HEK293 (cell line): ENCODE data around the gene UBE2J2.

Experiments used
- BCL11A ChIP-seq: fragments of 450-650 bp; formaldehyde crosslinking; IDR thresholded peaks from 2 replicates; pipeline ENCODE4 v1.5.1; 2016; ENCODE audit warnings: low read depth, missing biosample characterization, missing genetic modification characterization
- FEZF1 ChIP-seq: fragments of 450-650 bp; formaldehyde crosslinking; IDR thresholded peaks from 2 replicates; pipeline ENCODE4 v1.5.1; 2016; ENCODE audit warnings: missing biosample characterization, missing genetic modification characterization
- GLIS1 ChIP-seq: fragments of 450-650 bp; formaldehyde crosslinking; IDR thresholded peaks from 2 replicates; pipeline ENCODE4 v1.5.1; 2016; ENCODE audit warnings: missing biosample characterization, missing genetic modification characterization
- HOXD13 ChIP-seq: sonication (generic); formaldehyde crosslinking; IDR thresholded peaks from 2 replicates; pipeline ENCODE4 v1.8.0; 2022; ENCODE audit warnings: missing genetic modification reagents, borderline replicate concordance
- KLF1 ChIP-seq: fragments of 450-650 bp; formaldehyde crosslinking; IDR thresholded peaks from 2 replicates; pipeline ENCODE4 v1.5.1; 2016; ENCODE audit warnings: missing biosample characterization, missing genetic modification characterization
- PRDM1 ChIP-seq: fragments of 450-650 bp; formaldehyde crosslinking; IDR thresholded peaks from 2 replicates; pipeline ENCODE4; 2016; ENCODE audit warnings: missing biosample characterization, missing genetic modification characterization
- SALL2 ChIP-seq: fragments of 450-650 bp; formaldehyde crosslinking; IDR thresholded peaks from 2 replicates; pipeline ENCODE4 v1.5.0; 2017; ENCODE audit warnings: missing biosample characterization, mild to moderate bottlenecking, missing genetic modification characterization, borderline replicate concordance
- SETDB1 ChIP-seq: IDR thresholded peaks from one replicate; pipeline ENCODE4 v1.6.1; 2017; ENCODE audit warnings: mild to moderate bottlenecking, low read length, moderate library complexity, mixed read lengths; ENCODE audit not compliant: insufficient read length
- ZNF138 ChIP-seq: fragments of 450-650 bp; formaldehyde crosslinking; IDR thresholded peaks from 2 replicates; pipeline ENCODE4 v1.5.1; 2016; ENCODE audit warnings: missing biosample characterization, missing genetic modification characterization, borderline replicate concordance
- ZNF155 ChIP-seq: fragments of 450-650 bp; formaldehyde crosslinking; IDR thresholded peaks from 2 replicates; pipeline ENCODE4 v1.5.1; 2016; ENCODE audit warnings: missing biosample characterization, missing genetic modification characterization
- ZNF169 ChIP-seq: fragments of 450-650 bp; formaldehyde crosslinking; IDR thresholded peaks from 2 replicates; pipeline ENCODE4 v1.5.1; 2016; ENCODE audit warnings: missing biosample characterization, missing genetic modification characterization
- ZNF239 ChIP-seq: fragments of 450-650 bp; formaldehyde crosslinking; IDR thresholded peaks from 2 replicates; pipeline ENCODE4 v1.5.1; 2016; ENCODE audit warnings: missing biosample characterization, missing genetic modification characterization
- ZNF341 ChIP-seq: fragments of 450-650 bp; formaldehyde crosslinking; IDR thresholded peaks from 2 replicates; pipeline ENCODE4; 2016; ENCODE audit warnings: low read depth, missing biosample characterization, missing genetic modification characterization
- ZNF354C ChIP-seq: fragments of 450-650 bp; formaldehyde crosslinking; IDR thresholded peaks from 2 replicates; pipeline ENCODE4 v1.5.1; 2016; ENCODE audit warnings: missing biosample characterization, missing genetic modification characterization, low read depth, borderline replicate concordance
- ZNF37A ChIP-seq: fragments of 450-650 bp; IDR thresholded peaks from 2 replicates; pipeline ENCODE4 v1.5.1; 2018; ENCODE audit warnings: missing biosample characterization, missing genetic modification characterization
- ZNF548 ChIP-seq: fragments of 450-650 bp; formaldehyde crosslinking; IDR thresholded peaks from 2 replicates; pipeline ENCODE4 v1.5.1; 2016; ENCODE audit warnings: missing biosample characterization, missing genetic modification characterization
- ZNF677 ChIP-seq: fragments of 450-650 bp; IDR thresholded peaks from 2 replicates; pipeline ENCODE4 v1.5.0; 2018; ENCODE audit warnings: missing biosample characterization, mild to moderate bottlenecking, missing genetic modification characterization, moderate library complexity
- ZNF76 ChIP-seq: fragments of 450-650 bp; formaldehyde crosslinking; IDR thresholded peaks from 2 replicates; pipeline ENCODE4; 2016; ENCODE audit warnings: low read depth, missing biosample characterization, missing genetic modification characterization, borderline replicate concordance
- ZNF768 ChIP-seq: fragments of 450-650 bp; formaldehyde crosslinking; IDR thresholded peaks from 2 replicates; pipeline ENCODE4 v1.5.1; 2018; ENCODE audit warnings: missing biosample characterization, mild to moderate bottlenecking, missing genetic modification characterization
- TF ChIP-seq, protein P1 (sequence below): fragments of 450-650 bp; formaldehyde crosslinking; conservative IDR thresholded peaks from 2 replicates; pipeline ENCODE4 v1.5.1; 2016; ENCODE audit warnings: low read depth, missing biosample characterization, missing genetic modification characterization
- TF ChIP-seq, protein P2 (sequence below): fragments of 450-650 bp; formaldehyde crosslinking; IDR thresholded peaks from 2 replicates; pipeline ENCODE4 v1.5.1; 2016; ENCODE audit warnings: missing biosample characterization, missing genetic modification characterization
- TF ChIP-seq, protein P3 (sequence below): fragments of 450-650 bp; formaldehyde crosslinking; IDR thresholded peaks from 2 replicates; pipeline ENCODE4 v1.5.1; 2017; ENCODE audit warnings: missing biosample characterization, missing genetic modification characterization
- TF ChIP-seq, protein P4 (sequence below): fragments of 450-650 bp; formaldehyde crosslinking; IDR thresholded peaks from 2 replicates; pipeline ENCODE4 v1.5.1; 2016; ENCODE audit warnings: missing biosample characterization, missing genetic modification characterization, low read depth
- TF ChIP-seq, protein P5 (sequence below): fragments of 450-650 bp; formaldehyde crosslinking; IDR thresholded peaks from 2 replicates; pipeline ENCODE4 v1.5.1; 2016; ENCODE audit warnings: missing biosample characterization, missing genetic modification characterization
- TF ChIP-seq, protein P6 (sequence below): fragments of 450-650 bp; formaldehyde crosslinking; IDR thresholded peaks from 2 replicates; pipeline ENCODE4 v1.5.0; 2017; ENCODE audit warnings: missing biosample characterization, missing genetic modification characterization, borderline replicate concordance

Gene UBE2J2

DNA sequence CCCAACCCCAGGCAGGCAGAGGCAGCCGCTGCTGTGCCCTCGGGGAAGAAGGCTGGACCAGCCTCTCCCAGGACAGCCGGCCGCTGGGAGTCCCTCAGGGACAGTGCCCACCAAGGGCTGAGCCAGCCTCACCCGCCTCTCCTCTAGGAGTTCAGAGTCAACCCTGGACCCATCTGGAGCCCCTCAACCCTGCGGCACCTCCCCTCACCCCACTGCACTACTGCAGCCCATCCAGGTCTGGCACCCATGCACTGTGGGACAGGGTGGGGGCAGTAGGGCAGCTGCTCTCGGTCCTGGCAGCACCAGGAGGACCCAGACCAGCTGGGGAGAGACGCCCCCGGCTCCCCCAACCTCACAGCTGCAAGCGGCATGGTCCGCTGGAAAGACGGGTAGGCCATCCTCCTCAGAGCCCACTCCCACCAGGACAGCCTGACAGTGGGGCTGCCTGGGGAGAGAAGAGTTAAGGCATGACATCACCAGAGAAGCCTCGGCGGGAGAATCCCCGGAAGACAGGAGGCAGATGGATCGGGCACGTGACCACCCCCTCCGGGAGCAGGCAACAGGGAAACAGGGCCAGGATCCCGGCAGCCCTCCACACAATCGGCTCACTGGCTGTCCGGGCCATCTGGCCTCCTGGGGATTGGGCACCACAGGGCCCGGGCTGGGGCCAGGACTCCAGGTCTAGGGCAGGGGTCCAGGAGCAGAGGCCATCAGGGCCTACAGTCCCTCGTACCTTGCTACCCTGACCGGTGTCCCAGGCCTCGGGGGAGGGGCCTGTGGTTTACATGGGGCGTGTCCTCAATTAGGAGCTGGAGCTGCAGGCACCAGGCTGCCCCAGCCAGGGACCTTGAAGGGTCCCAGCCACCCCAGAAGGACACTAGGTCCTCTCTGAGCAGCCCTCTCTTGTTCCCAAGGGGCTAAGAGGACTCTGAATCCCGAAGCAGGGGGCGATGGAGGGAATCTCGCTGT lies 31.0 kb upstream of the UBE2J2 start (continued):
- TF ChIP-seq FEZF1 (tag by site-specific recombination): no peak
- no peak for TF ChIP-seq ZNF138
- TF ChIP-seq SETDB1: peak; percentile 16
- TF ChIP-seq ZNF677: no peak
- TF ChIP-seq, protein P1, sequence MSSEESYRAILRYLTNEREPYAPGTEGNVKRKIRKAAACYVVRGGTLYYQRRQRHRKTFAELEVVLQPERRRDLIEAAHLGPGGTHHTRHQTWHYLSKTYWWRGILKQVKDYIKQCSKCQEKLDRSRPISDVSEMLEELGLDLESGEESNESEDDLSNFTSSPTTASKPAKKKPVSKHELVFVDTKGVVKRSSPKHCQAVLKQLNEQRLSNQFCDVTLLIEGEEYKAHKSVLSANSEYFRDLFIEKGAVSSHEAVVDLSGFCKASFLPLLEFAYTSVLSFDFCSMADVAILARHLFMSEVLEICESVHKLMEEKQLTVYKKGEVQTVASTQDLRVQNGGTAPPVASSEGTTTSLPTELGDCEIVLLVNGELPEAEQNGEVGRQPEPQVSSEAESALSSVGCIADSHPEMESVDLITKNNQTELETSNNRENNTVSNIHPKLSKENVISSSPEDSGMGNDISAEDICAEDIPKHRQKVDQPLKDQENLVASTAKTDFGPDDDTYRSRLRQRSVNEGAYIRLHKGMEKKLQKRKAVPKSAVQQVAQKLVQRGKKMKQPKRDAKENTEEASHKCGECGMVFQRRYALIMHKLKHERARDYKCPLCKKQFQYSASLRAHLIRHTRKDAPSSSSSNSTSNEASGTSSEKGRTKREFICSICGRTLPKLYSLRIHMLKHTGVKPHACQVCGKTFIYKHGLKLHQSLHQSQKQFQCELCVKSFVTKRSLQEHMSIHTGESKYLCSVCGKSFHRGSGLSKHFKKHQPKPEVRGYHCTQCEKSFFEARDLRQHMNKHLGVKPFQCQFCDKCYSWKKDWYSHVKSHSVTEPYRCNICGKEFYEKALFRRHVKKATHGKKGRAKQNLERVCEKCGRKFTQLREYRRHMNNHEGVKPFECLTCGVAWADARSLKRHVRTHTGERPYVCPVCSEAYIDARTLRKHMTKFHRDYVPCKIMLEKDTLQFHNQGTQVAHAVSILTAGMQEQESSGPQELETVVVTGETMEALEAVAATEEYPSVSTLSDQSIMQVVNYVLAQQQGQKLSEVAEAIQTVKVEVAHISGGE (tag by site-specific recombination): no peak
- TF ChIP-seq KLF1 (tag by site-specific recombination): peak; percentile 71; the same call in 1 of the 2 replicates
- TF ChIP-seq, protein P2, sequence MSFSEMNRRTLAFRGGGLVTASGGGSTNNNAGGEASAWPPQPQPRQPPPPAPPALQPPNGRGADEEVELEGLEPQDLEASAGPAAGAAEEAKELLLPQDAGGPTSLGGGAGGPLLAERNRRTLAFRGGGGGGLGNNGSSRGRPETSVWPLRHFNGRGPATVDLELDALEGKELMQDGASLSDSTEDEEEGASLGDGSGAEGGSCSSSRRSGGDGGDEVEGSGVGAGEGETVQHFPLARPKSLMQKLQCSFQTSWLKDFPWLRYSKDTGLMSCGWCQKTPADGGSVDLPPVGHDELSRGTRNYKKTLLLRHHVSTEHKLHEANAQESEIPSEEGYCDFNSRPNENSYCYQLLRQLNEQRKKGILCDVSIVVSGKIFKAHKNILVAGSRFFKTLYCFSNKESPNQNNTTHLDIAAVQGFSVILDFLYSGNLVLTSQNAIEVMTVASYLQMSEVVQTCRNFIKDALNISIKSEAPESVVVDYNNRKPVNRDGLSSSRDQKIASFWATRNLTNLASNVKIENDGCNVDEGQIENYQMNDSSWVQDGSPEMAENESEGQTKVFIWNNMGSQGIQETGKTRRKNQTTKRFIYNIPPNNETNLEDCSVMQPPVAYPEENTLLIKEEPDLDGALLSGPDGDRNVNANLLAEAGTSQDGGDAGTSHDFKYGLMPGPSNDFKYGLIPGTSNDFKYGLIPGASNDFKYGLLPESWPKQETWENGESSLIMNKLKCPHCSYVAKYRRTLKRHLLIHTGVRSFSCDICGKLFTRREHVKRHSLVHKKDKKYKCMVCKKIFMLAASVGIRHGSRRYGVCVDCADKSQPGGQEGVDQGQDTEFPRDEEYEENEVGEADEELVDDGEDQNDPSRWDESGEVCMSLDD: no peak; the same call in none of the 2 replicates
- TF ChIP-seq, protein P3, sequence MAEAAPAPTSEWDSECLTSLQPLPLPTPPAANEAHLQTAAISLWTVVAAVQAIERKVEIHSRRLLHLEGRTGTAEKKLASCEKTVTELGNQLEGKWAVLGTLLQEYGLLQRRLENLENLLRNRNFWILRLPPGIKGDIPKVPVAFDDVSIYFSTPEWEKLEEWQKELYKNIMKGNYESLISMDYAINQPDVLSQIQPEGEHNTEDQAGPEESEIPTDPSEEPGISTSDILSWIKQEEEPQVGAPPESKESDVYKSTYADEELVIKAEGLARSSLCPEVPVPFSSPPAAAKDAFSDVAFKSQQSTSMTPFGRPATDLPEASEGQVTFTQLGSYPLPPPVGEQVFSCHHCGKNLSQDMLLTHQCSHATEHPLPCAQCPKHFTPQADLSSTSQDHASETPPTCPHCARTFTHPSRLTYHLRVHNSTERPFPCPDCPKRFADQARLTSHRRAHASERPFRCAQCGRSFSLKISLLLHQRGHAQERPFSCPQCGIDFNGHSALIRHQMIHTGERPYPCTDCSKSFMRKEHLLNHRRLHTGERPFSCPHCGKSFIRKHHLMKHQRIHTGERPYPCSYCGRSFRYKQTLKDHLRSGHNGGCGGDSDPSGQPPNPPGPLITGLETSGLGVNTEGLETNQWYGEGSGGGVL (tag by site-specific recombination): peak; percentile 66
- peak; percentile 49; the same call in 1 of the 2 replicates for TF ChIP-seq BCL11A (tag by site-specific recombination)
- TF ChIP-seq ZNF354C: no peak
- no peak for TF ChIP-seq ZNF768 (tag by site-specific recombination)
- no peak for TF ChIP-seq SALL2 (tag by site-specific recombination)
- TF ChIP-seq, protein P4, sequence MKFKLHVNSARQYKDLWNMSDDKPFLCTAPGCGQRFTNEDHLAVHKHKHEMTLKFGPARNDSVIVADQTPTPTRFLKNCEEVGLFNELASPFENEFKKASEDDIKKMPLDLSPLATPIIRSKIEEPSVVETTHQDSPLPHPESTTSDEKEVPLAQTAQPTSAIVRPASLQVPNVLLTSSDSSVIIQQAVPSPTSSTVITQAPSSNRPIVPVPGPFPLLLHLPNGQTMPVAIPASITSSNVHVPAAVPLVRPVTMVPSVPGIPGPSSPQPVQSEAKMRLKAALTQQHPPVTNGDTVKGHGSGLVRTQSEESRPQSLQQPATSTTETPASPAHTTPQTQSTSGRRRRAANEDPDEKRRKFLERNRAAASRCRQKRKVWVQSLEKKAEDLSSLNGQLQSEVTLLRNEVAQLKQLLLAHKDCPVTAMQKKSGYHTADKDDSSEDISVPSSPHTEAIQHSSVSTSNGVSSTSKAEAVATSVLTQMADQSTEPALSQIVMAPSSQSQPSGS: peak; percentile 98
- TF ChIP-seq GLIS1 (tag by site-specific recombination): peak; percentile 92
- TF ChIP-seq, protein P5, sequence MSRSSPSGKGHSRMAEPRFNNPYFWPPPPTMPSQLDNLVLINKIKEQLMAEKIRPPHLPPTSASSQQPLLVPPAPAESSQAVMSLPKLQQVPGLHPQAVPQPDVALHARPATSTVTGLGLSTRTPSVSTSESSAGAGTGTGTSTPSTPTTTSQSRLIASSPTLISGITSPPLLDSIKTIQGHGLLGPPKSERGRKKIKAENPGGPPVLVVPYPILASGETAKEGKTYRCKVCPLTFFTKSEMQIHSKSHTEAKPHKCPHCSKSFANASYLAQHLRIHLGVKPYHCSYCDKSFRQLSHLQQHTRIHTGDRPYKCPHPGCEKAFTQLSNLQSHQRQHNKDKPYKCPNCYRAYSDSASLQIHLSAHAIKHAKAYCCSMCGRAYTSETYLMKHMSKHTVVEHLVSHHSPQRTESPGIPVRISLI (tag by site-specific recombination): no peak
- TF ChIP-seq, protein P6, sequence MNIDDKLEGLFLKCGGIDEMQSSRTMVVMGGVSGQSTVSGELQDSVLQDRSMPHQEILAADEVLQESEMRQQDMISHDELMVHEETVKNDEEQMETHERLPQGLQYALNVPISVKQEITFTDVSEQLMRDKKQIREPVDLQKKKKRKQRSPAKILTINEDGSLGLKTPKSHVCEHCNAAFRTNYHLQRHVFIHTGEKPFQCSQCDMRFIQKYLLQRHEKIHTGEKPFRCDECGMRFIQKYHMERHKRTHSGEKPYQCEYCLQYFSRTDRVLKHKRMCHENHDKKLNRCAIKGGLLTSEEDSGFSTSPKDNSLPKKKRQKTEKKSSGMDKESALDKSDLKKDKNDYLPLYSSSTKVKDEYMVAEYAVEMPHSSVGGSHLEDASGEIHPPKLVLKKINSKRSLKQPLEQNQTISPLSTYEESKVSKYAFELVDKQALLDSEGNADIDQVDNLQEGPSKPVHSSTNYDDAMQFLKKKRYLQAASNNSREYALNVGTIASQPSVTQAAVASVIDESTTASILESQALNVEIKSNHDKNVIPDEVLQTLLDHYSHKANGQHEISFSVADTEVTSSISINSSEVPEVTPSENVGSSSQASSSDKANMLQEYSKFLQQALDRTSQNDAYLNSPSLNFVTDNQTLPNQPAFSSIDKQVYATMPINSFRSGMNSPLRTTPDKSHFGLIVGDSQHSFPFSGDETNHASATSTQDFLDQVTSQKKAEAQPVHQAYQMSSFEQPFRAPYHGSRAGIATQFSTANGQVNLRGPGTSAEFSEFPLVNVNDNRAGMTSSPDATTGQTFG (tag by site-specific recombination): no peak
- TF ChIP-seq ZNF37A (tag by site-specific recombination): no peak
- peak; percentile 82 for TF ChIP-seq ZNF76 (tag by site-specific recombination)
- no peak for TF ChIP-seq ZNF239 (tag by site-specific recombination)
- TF ChIP-seq ZNF155 (tag by site-specific recombination): no peak
- no peak for TF ChIP-seq ZNF169 (tag by site-specific recombination)
- TF ChIP-seq ZNF341 (tag by site-specific recombination): peak; percentile 76
- no peak for TF ChIP-seq HOXD13 (CRISPR knock-in tag)
- TF ChIP-seq ZNF548 (tag by site-specific recombination): no peak
- TF ChIP-seq PRDM1 (tag by site-specific recombination): no peak
